Measurements from ENCODE around the gene ALDH1L2.

Gene ALDH1L2

GRCh38 chr12:105036937-105037649, 47.2 kb downstream of the ALDH1L2 start:
- TF ChIP-seq CTCF (conservative IDR thresholded peaks at IDR 0.05; ENCODE audit: low read length), result no peak
- no peak for DNase-seq (ENCODE audit: low read depth)

GRCh38 chr12:105033851-105034250, 50.4 kb downstream of the ALDH1L2 start:
- no peak for TF ChIP-seq CTCF (conservative IDR thresholded peaks at IDR 0.05; ENCODE audit: low read length)
- no peak for DNase-seq (ENCODE audit: low read depth)
- no peak overlapping the region for H3K4me3 ChIP-seq (ENCODE audit: low read length)

More at GRCh38 chr12:105036937-105037649, 47.2 kb downstream of the ALDH1L2 start:
- H3K4me3 ChIP-seq (ENCODE audit: low read length), result no peak overlapping the region

- TF ChIP-seq CTCF (conservative IDR thresholded peaks at IDR 0.05; ENCODE audit: low read length), result no peak
- peak; percentile 31 for DNase-seq (ENCODE audit: low read depth)
- H3K4me3 ChIP-seq (ENCODE audit: low read length), result no peak overlapping the region
Measured at GRCh38 chr12:105032703-105033357, 51.4 kb downstream of the ALDH1L2 start.

- H3K4me3 ChIP-seq (ENCODE audit: low read length), result no peak overlapping the region
- DNase-seq (ENCODE audit: low read depth), result no peak
- no peak for TF ChIP-seq CTCF (conservative IDR thresholded peaks at IDR 0.05; ENCODE audit: low read length)
Measured at GRCh38 chr12:105030820-105031807, 53.1 kb downstream of the ALDH1L2 start.

- no peak for DNase-seq (ENCODE audit: low read depth)
- no peak for TF ChIP-seq CTCF (conservative IDR thresholded peaks at IDR 0.05; ENCODE audit: low read length)
- H3K4me3 ChIP-seq (ENCODE audit: low read length), result no peak overlapping the region
Measured at GRCh38 chr12:105026411-105026810, 57.8 kb downstream of the ALDH1L2 start.

GRCh38 chr12:105025890-105026289, 58.4 kb downstream of the ALDH1L2 start:
- peak; percentile 75 for DNase-seq (ENCODE audit: low read depth)
- no peak overlapping the region for H3K4me3 ChIP-seq (ENCODE audit: low read length)
- no peak for TF ChIP-seq CTCF (conservative IDR thresholded peaks at IDR 0.05; ENCODE audit: low read length)
